Muscle of back (tissue), 11 donors: ENCODE measurements around the gene FILIP1L. TPM values are rescaled to one million over a fixed set of nuclear protein-coding genes. Genes with fewer than 3 reads are reported as not detected.
"Not testable (repeated sequence)": the region's sequence is repeated elsewhere in the genome, so short reads cannot be mapped to it uniquely, and the experiment has no call there.

Experiments used
- DNase-seq, 3 donors: peaks; one replicate each; pipeline versions ENCODE4 v3.0.0 to v3.0.0-alpha.2; 2013
- polyA plus RNA-seq, 10 donors: library from polyadenylated mRNA; unstranded; fragments of 120-200 nt; gene quantifications; one replicate each; pipeline ENCODE4 v1.2.1, GENCODE V29; 2013; ENCODE audit not compliant: insufficient read length in 10 of 10

Gene FILIP1L
- polyA plus RNA-seq, 10 donors = 48.4 to 67.5 (median 56.6) TPM

- peak in 1 of 3 donors; percentile 40 for DNase-seq
Measured at GRCh38 chr3:100100425-100100824, 13.9 kb downstream of the FILIP1L start.

GRCh38 chr3:100099621-100100020 is 14.7 kb downstream of the FILIP1L start:
- DNase-seq = no peak

GRCh38 chr3:100098784-100099070 is 15.6 kb downstream of the FILIP1L start:
- no peak for DNase-seq

- no peak for DNase-seq
Measured at GRCh38 chr3:100097919-100098783, 16.1 kb downstream of the FILIP1L start.

GRCh38 chr3:100096866-100097265 is 17.4 kb downstream of the FILIP1L start:
- no peak for DNase-seq

- DNase-seq = not testable (repeated sequence)
Measured at GRCh38 chr3:100096286-100096685, 18.0 kb downstream of the FILIP1L start.

GRCh38 chr3:100093831-100094230 is 20.5 kb downstream of the FILIP1L start:
- DNase-seq = no peak

- no peak for DNase-seq
Measured at GRCh38 chr3:100090669-100091005, 23.7 kb downstream of the FILIP1L start.

GRCh38 chr3:100089812-100090668 is 24.3 kb downstream of the FILIP1L start:
- DNase-seq = peak in 1 of 3 donors; percentile 73

- DNase-seq = no peak
Measured at GRCh38 chr3:100088735-100089368, 25.4 kb downstream of the FILIP1L start.

GRCh38 chr3:100087198-100087597 is 27.1 kb downstream of the FILIP1L start:
- no peak for DNase-seq

- DNase-seq = no peak
Measured at GRCh38 chr3:100086401-100086800, 27.9 kb downstream of the FILIP1L start.

- no peak for DNase-seq
Measured at GRCh38 chr3:100084100-100084806, 30.0 kb downstream of the FILIP1L start.

- DNase-seq = no peak
Measured at GRCh38 chr3:100083209-100083608, 31.1 kb downstream of the FILIP1L start.

- DNase-seq = no peak
Measured at GRCh38 chr3:100082714-100083113, 31.6 kb downstream of the FILIP1L start.

GRCh38 chr3:100081986-100082692 is 32.2 kb downstream of the FILIP1L start:
- DNase-seq = no peak

GRCh38 chr3:100081311-100081710 is 33.0 kb downstream of the FILIP1L start:
- DNase-seq = no peak

- DNase-seq = no peak
Measured at GRCh38 chr3:100080573-100080972, 33.7 kb downstream of the FILIP1L start.

- no peak for DNase-seq
Measured at GRCh38 chr3:100079328-100079727, 35.0 kb downstream of the FILIP1L start.

- peak; percentile 47 to 86 (median 59) for DNase-seq
Measured at GRCh38 chr3:100076731-100077529, 37.4 kb downstream of the FILIP1L start.
